ENCODE data around the gene TMEM108.

Gene TMEM108

DNA sequence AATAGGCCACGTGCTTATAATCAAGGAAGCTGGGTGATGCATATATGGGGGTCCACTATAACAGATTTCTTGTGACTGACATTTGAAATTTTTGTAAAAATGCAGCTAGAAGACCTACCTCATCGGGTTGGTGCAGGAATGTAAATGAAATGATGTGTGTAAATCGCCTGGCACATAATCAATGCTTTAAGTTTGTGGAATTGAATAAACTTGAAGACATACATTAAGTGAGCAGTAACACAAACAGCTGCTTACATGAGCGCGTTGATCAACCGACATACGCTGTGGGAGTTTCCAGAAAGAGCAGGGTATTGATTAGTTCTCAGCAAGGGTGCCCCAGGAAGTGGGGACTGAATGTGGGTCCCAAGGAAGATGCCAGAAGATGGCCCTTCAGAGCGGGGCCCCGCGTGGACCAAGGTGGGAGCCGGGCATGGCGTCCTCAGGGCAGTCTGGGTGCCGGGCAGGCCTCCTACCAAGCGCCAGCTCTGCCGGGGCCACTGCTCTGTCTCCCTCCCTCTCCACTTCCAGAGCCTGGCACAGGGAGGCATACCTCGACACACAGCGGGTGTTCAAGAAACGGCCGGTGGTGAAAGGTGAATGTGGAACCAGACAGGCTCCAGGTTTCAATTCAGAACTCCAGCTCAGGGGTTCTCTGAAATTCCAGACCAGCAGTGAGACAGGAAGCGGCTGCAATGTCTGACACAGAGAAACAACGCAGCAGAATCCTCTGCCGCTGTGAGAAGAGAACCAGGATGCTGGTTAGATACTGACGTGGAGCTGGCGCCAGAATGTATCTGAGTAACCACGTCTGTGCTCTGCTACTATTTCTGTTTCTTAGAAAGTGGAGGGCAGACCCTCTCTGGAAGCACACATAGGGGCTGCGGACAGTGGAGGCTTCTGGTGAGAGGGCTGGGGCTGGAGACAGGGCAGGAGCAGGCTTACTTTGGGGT is 374.3 kb downstream of the TMEM108 start:
- H3K4me3 ChIP-seq (replicated peaks; ENCODE audit: low read depth, low read length): no peak overlapping the region
- no peak for DNase-seq (ENCODE audit: extremely low read depth, low read depth)
- TF ChIP-seq, protein P1, sequence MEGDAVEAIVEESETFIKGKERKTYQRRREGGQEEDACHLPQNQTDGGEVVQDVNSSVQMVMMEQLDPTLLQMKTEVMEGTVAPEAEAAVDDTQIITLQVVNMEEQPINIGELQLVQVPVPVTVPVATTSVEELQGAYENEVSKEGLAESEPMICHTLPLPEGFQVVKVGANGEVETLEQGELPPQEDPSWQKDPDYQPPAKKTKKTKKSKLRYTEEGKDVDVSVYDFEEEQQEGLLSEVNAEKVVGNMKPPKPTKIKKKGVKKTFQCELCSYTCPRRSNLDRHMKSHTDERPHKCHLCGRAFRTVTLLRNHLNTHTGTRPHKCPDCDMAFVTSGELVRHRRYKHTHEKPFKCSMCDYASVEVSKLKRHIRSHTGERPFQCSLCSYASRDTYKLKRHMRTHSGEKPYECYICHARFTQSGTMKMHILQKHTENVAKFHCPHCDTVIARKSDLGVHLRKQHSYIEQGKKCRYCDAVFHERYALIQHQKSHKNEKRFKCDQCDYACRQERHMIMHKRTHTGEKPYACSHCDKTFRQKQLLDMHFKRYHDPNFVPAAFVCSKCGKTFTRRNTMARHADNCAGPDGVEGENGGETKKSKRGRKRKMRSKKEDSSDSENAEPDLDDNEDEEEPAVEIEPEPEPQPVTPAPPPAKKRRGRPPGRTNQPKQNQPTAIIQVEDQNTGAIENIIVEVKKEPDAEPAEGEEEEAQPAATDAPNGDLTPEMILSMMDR (IDR thresholded peaks at IDR 0.05; ENCODE audit: low read depth, low read length, missing control alignments): no peak

DNA sequence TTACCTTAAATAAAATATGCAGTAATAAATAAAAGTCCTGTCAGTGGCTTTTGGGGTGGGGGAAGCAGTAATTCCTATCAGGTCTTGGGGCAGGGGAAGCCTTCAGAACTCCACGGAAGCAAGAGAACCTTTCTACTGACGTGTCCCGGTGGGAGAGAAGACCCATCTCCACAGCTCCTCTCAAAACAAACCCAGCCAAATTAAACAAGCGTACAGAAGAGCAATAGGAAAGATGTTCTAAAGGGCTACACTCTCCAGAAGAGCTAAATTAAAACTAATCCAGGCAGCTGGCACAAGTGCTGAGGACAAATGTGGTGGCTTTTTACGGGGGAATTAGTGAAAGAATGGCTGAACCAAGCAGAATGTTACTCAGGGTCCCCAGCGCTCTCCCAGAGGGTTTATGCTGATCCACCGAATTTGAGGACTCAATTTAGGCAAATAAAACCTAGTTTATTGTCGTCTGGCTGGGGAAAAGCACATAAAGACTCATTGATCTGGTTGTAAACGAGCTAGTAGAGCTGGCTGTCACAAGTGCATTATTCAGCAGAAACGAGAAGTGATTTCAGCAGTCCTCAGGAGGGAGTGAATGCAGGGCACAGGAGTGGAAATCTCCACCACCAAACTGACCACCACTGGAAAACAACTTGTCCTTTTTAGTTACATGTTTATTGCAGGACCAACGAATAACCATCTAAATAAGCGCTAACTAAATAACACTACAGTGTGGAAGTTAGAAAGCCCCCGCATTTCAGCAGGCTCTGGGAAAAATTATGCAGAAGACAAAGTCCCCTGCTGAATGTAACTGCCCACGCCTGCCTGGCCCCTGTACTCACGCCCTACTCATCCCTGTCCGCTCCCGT is 375.2 kb downstream of the TMEM108 start:
- no peak overlapping the region for H3K4me3 ChIP-seq (replicated peaks; ENCODE audit: low read depth, low read length)
- TF ChIP-seq, protein P1 (IDR thresholded peaks at IDR 0.05; ENCODE audit: low read depth, low read length, missing control alignments): no peak
- DNase-seq (ENCODE audit: extremely low read depth, low read depth): no peak

DNA sequence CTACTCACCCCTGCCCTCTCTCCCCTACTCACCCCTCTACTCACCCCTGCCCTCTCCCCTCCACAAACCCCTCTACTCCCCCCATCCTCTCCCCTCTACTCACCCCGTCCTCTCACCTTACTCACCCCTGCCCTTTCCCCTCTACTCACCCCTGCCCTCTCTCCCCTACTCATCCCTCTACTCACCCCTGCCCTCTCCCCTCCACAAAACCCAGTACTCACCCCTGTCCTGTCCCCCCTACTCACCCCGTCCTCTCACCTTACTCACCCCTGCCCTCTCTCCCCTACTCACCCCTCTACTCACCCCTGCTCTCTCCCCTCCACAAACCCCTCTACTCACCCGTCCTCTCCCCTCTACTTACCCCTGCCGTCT is 375.8 kb downstream of the TMEM108 start:
- no peak overlapping the region for H3K4me3 ChIP-seq (replicated peaks; ENCODE audit: low read depth, low read length)
- no peak for DNase-seq (ENCODE audit: extremely low read depth, low read depth)
- TF ChIP-seq, protein P1 (IDR thresholded peaks at IDR 0.05; ENCODE audit: low read depth, low read length, missing control alignments): no peak

DNA sequence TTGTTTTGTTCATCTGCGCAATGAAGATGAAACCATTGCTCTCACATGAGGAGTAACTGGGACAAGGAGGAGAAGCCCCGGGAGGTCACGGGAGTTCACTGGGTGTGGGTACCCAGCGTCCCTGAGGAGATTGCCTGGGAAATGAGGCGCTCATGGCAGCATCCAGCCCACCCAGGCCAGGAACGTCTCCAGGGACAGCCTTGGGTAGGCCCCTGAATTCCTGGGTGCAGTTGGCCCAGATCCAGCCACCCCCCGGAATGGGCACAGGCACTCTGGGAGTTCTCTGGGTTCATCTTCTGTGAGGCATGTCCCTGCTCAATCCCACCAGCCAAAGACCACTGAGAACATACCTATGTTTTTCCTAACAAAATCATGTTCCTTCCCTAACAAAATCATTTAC is 380.2 kb downstream of the TMEM108 start:
- no peak overlapping the region for H3K4me3 ChIP-seq (replicated peaks; ENCODE audit: low read depth, low read length)
- no peak for DNase-seq (ENCODE audit: extremely low read depth, low read depth)
- TF ChIP-seq, protein P1 (IDR thresholded peaks at IDR 0.05; ENCODE audit: low read depth, low read length, missing control alignments): no peak

DNA sequence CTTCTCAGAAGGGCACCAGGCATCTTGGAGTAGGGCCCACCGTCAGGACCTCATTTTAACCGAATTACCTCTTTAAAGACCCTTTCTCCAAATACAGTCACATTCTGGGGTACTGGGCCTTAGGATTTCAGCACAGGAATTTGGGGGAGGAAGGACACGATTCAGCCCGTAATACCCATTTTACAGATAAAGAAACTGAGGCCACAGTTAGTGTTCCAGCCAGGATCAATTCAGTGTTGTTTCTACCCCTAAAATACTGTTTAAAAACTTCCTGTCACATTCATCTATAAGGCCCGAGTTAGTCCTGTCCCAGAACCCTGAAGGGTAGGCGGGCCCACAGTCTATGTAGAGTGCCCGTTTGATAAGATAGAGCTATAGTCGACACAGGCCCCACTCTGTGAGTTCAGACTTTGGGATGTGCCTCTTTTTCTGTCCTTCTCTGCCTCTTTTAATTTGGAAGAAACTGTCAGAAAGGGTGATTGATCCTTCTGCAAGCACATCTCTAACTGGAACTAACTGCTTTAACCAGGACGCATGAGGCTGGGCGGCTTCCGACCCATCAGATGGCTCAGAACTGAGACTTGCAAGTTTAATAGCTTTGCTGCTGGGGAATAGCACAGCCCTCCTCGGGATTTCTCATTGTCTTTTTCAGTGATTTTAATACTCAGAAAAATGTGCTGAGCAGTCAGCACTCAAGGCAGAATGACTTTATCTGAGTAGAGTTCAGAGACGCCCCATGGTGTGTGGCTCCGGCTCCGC is 381.1 kb downstream of the TMEM108 start:
- TF ChIP-seq, protein P1 (IDR thresholded peaks at IDR 0.05; ENCODE audit: low read depth, low read length, missing control alignments): no peak
- H3K4me3 ChIP-seq (replicated peaks; ENCODE audit: low read depth, low read length): no peak overlapping the region
- DNase-seq (ENCODE audit: extremely low read depth, low read depth): no peak
